Mesothelial cell of epicardium (in vitro differentiated cells): Measurements from ENCODE around the gene TECPR1. TPM values are rescaled to one million over a fixed set of nuclear protein-coding genes. Genes with fewer than 3 reads are reported as not detected.
A peak's percentile ranks its signal among the peaks of the same experiment; 100 is the strongest.

ENCODE experiments used
- DNase-seq, 2 experiments: peaks; one replicate each; pipeline ENCODE4 v3.0.0; 2021; ENCODE audit warnings: low spot score in 2 of 2; ENCODE audit not compliant: unreplicated experiment in 2 of 2
- H3K27ac Mint-ChIP-seq: 2 replicates; pipeline ENCODE4 v1.8.0; 2021; ENCODE audit warnings: mixed read lengths
- H3K27me3 Mint-ChIP-seq: 2 replicates; pipeline ENCODE4 v1.8.0; 2021; ENCODE audit warnings: low read depth, mixed read lengths
- H3K36me3 Mint-ChIP-seq: 2 replicates; pipeline ENCODE4 v1.8.0; 2021; ENCODE audit warnings: mixed read lengths
- H3K4me1 Mint-ChIP-seq: 2 replicates; pipeline ENCODE4 v1.8.0; 2021; ENCODE audit warnings: mixed read lengths
- H3K4me3 Mint-ChIP-seq: 2 replicates; pipeline ENCODE4 v1.8.0; 2021; ENCODE audit warnings: mild to moderate bottlenecking, moderate library complexity, mixed read lengths
- H3K9me3 Mint-ChIP-seq: 2 replicates; pipeline ENCODE4 v1.8.0; 2021; ENCODE audit warnings: mixed read lengths
- CTCF ChIP-seq: fragments of 200-600 bp; sonication (generic); IDR thresholded peaks from one replicate; pipeline ENCODE4 v1.5.0; 2021; ENCODE audit warnings: antibody characterized with exemption; ENCODE audit not compliant: unreplicated experiment
- total RNA-seq: library from RNA; stranded (reverse); gene quantifications from 3 replicates; pipeline ENCODE4 v1.2.1, GENCODE V29; 2021

Gene TECPR1
- total RNA-seq, 1 donor from 2014 or later, result 38.0 TPM

DNA sequence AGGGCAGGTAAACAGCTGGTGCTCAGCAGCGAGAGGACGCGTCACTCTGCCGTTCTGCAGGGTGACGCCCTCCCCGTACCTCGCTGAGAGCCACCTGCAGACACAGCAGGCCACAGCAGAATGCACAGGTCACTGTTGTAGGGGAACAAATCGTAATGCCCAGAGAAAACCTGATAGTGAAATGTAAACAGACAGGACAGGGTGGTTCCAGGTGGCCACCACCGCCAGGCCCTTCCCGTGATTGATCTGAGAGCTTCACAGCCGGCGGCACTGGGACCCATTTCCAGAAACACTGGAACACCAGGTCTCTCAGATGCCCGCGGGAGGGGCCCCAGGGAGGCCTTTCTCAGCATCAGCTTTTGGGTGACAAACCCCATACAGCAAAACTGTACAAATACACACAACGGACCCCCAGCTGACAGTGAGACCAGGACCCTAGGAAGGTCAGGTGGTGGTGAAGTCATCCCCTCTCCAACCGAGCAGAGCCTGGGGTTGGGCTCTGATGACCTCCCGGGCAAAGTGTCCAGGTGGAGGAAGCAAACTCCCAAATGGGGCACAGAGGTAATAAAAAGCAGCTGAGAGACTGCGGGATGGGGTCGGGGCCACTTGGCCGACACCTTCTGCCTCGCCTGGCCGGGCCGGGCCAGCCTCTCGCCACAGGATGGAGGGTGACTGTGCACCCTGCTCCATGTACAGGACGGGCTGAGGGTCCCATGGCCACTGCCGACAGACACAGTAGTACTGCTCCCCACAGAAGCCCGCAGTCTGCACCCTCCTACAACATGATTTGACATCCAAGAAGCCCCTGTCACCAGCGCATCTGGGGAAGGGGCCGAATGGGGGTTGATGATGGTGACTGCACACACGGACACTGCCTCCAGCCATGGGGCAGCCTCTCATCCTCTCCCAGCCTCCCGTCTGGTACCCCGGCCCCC is 36.2 kb downstream of the TECPR1 start:
- Mint-ChIP-seq H3K9me3 (peaks cover 6% of the 10 kb centered on the region), H3K4me3 (no peak overlapping the region), H3K27ac (no peak overlapping the region), H3K27me3 (peaks cover 5% of the 10 kb centered on the region), H3K4me1 (peaks cover 2% of the 10 kb centered on the region), H3K36me3 (peaks cover 20% of the 10 kb centered on the region)
- TF ChIP-seq CTCF, result no peak
- DNase-seq, result no peak

GRCh38 chr7:98214811-98215321 is 37.2 kb downstream of the TECPR1 start:
- no peak for DNase-seq
- H3K4me1 Mint-ChIP-seq, result peaks cover 2% of the 10 kb centered on the region
- peaks cover 20% of the 10 kb centered on the region for H3K36me3 Mint-ChIP-seq

GRCh38 chr7:98213888-98214810 is 37.9 kb downstream of the TECPR1 start:
- Mint-ChIP-seq H3K4me1 (peaks cover 2% of the 10 kb centered on the region), H3K36me3 (peaks cover 15% of the 10 kb centered on the region), H3K9me3 (peaks cover 5% of the 10 kb centered on the region), H3K4me3 (no peak overlapping the region), H3K27ac (no peak overlapping the region), H3K27me3 (peaks cover 5% of the 10 kb centered on the region)
- no peak for TF ChIP-seq CTCF
- DNase-seq, result no peak

More at GRCh38 chr7:98214811-98215321, 37.2 kb downstream of the TECPR1 start:
- no peak overlapping the region for H3K4me3 Mint-ChIP-seq
- peaks cover 5% of the 10 kb centered on the region for H3K27me3 Mint-ChIP-seq
- no peak for TF ChIP-seq CTCF
- H3K27ac Mint-ChIP-seq, result no peak overlapping the region
- H3K9me3 Mint-ChIP-seq, result peaks cover 6% of the 10 kb centered on the region

GRCh38 chr7:98213296-98213887 is 38.6 kb downstream of the TECPR1 start:
- Mint-ChIP-seq H3K4me1 (peaks cover 1% of the 10 kb centered on the region), H3K4me3 (peak overlapping the region; percentile 43), H3K27me3 (peaks cover 5% of the 10 kb centered on the region), H3K27ac (no peak overlapping the region), H3K36me3 (peaks cover 9% of the 10 kb centered on the region), H3K9me3 (no peaks in the 10 kb centered on the region)
- no peak for TF ChIP-seq CTCF
- no peak for DNase-seq

DNA sequence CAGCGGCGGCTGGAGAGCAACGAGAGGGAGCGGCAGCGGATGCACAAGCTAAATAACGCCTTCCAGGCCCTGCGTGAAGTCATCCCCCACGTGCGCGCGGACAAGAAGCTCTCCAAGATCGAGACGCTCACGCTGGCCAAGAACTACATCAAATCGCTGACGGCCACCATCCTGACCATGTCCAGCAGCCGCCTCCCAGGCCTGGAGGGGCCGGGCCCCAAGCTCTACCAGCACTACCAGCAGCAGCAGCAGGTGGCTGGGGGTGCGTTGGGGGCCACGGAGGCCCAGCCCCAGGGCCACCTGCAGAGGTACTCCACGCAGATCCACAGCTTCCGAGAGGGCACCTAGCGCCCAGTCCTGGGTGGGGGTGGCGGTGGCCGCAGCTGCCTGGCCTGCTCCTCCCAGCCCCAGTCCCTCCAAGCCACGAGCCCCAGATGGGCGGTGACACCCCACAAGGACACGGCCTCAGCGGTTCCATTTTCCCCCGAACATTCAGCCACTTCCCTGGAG is 39.4 kb downstream of the TECPR1 start:
- H3K27ac Mint-ChIP-seq, result no peak overlapping the region
- peak overlapping the region; percentile 43 for H3K4me3 Mint-ChIP-seq
- peaks cover 4% of the 10 kb centered on the region for H3K36me3 Mint-ChIP-seq
- H3K27me3 Mint-ChIP-seq, result peaks cover 5% of the 10 kb centered on the region
- no peak for DNase-seq
- no peaks in the 10 kb centered on the region for H3K4me1 Mint-ChIP-seq
- TF ChIP-seq CTCF, result no peak
- H3K9me3 Mint-ChIP-seq, result no peaks in the 10 kb centered on the region
